Measurements from ENCODE around the gene PDZK1.

Gene PDZK1

GRCh38 chr1:145706086-145706664 is 993 bp downstream of the PDZK1 start:
- Mint-ChIP-seq H3K27ac (no peak overlapping the region), H3K9me3 (no peaks in the 10 kb centered on the region), H3K4me3 (no peak overlapping the region), H3K4me1 (peaks cover 30% of the 10 kb centered on the region), H3K27me3 (ENCODE audit: low read depth, poor library complexity) (peaks cover 35% of the 10 kb centered on the region), H3K36me3 (ENCODE audit: low read depth) (no peaks in the 10 kb centered on the region)
- TF ChIP-seq CTCF (IDR thresholded peaks at IDR 0.05): no peak
- DNase-seq: no peak

- no peaks in the 10 kb centered on the region for H3K36me3 Mint-ChIP-seq (ENCODE audit: low read depth)
- H3K4me3 Mint-ChIP-seq: no peak overlapping the region
- H3K27me3 Mint-ChIP-seq (ENCODE audit: low read depth, poor library complexity): peaks cover 35% of the 10 kb centered on the region
- H3K4me1 Mint-ChIP-seq: peaks cover 24% of the 10 kb centered on the region
- H3K27ac Mint-ChIP-seq: no peak overlapping the region
- H3K9me3 Mint-ChIP-seq: no peaks in the 10 kb centered on the region
- no peak for DNase-seq
- TF ChIP-seq CTCF (IDR thresholded peaks at IDR 0.05): no peak
Observed at GRCh38 chr1:145705622-145706021, 1.5 kb downstream of the PDZK1 start.

GRCh38 chr1:145702826-145703225 is 4.3 kb downstream of the PDZK1 start:
- H3K9me3 Mint-ChIP-seq: no peaks in the 10 kb centered on the region
- no peak overlapping the region for H3K27ac Mint-ChIP-seq
- H3K36me3 Mint-ChIP-seq (ENCODE audit: low read depth): no peaks in the 10 kb centered on the region
- no peak overlapping the region for H3K4me3 Mint-ChIP-seq
- no peak for DNase-seq
- TF ChIP-seq CTCF (IDR thresholded peaks at IDR 0.05): no peak
- peaks cover 16% of the 10 kb centered on the region for H3K4me1 Mint-ChIP-seq
- peaks cover 29% of the 10 kb centered on the region for H3K27me3 Mint-ChIP-seq (ENCODE audit: low read depth, poor library complexity)

GRCh38 chr1:145702052-145702451 is 5.1 kb downstream of the PDZK1 start:
- Mint-ChIP-seq H3K36me3 (ENCODE audit: low read depth) (no peaks in the 10 kb centered on the region), H3K4me1 (peaks cover 8% of the 10 kb centered on the region)

GRCh38 chr1:145701306-145701862 is 5.8 kb downstream of the PDZK1 start:
- Mint-ChIP-seq H3K27me3 (ENCODE audit: low read depth, poor library complexity) (peaks cover 24% of the 10 kb centered on the region), H3K27ac (no peak overlapping the region), H3K9me3 (no peaks in the 10 kb centered on the region), H3K36me3 (ENCODE audit: low read depth) (no peaks in the 10 kb centered on the region), H3K4me1 (peaks cover 2% of the 10 kb centered on the region), H3K4me3 (no peak overlapping the region)
- DNase-seq: no peak
- no peak for TF ChIP-seq CTCF (IDR thresholded peaks at IDR 0.05)

More at GRCh38 chr1:145702052-145702451, 5.1 kb downstream of the PDZK1 start:
- no peak for TF ChIP-seq CTCF (IDR thresholded peaks at IDR 0.05)
- DNase-seq: no peak
- Mint-ChIP-seq H3K27ac (no peak overlapping the region), H3K4me3 (no peak overlapping the region), H3K9me3 (no peaks in the 10 kb centered on the region), H3K27me3 (ENCODE audit: low read depth, poor library complexity) (peaks cover 26% of the 10 kb centered on the region)

- H3K27me3 Mint-ChIP-seq (ENCODE audit: low read depth, poor library complexity): peaks cover 3% of the 10 kb centered on the region
- no peak overlapping the region for H3K27ac Mint-ChIP-seq
- H3K36me3 Mint-ChIP-seq (ENCODE audit: low read depth): no peaks in the 10 kb centered on the region
Observed at GRCh38 chr1:145696630-145696960, 10.6 kb downstream of the PDZK1 start.

More at GRCh38 chr1:145696630-145696960, 10.6 kb downstream of the PDZK1 start:
- Mint-ChIP-seq H3K4me1 (peaks cover 11% of the 10 kb centered on the region), H3K4me3 (no peak overlapping the region), H3K9me3 (peaks cover 14% of the 10 kb centered on the region)
- no peak for TF ChIP-seq CTCF (IDR thresholded peaks at IDR 0.05)
- no peak for DNase-seq

Data from nephron progenitor cell (in vitro differentiated cells).